ENCODE data around the gene EIF4EBP3. TPM values are rescaled to one million over a fixed set of nuclear protein-coding genes. Genes with fewer than 3 reads are reported as not detected.

The EIF4EBP3 gene
- total and polyA plus RNA-seq, 8 donors: 10.2 to 16.8 (median 12.4) TPM

DNA sequence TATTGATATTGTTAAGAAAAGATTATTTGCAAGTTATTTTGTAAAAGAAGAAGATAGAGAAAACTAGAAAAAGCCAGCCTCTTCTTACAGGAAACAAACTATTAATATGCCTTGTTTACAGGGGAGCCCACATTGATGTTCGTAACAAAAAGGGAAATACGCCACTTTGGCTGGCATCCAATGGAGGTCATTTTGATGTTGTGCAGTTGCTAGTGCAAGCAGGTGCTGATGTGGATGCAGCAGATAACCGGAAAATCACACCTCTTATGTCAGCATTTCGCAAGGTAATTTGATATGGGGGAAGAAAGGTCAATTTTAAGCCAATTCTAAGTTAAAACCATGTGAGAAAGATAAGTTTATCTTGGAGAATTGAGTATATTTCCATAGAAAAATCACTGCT is 37.6 kb upstream of the EIF4EBP3 start:
- intact Hi-C loops (cut with DNase I): no loop called here
- Histone ChIP-seq H3K9me3 (no peaks in the 10 kb centered on the region), H3K36me3 (peaks cover 1 to 99% of the 10 kb centered on the region in 2 donors)

DNA sequence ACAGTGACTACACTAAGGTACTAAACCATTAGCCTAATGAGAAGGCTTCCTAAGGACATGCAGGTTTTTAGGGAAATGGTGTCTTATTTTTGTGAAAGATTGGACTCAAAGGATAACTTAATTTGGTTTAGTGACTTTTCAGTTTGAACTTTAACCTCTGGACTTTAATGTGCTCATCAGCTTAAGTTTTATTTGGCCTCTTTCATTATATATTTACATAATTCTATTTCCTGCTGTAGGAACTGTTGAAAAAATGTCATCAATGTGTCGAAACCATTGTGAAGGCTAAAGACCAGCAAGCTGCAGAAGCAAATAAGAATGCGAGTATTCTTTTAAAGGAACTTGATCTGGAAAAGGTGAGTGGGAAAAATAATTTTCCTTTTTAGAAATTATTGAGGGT is 34.3 kb upstream of the EIF4EBP3 start:
- no peak for DNase-seq
- intact Hi-C loops (cut with DNase I): no loop called here
- ATAC-seq: no peak

More for the DNA sequence above, 37.6 kb upstream of the EIF4EBP3 start:
- Histone ChIP-seq H3K27ac (no peak overlapping the region), H3K4me3 (no peak overlapping the region), H3K4me1 (no peaks in the 10 kb centered on the region), H3K27me3 (no peaks in the 10 kb centered on the region)
- TF ChIP-seq, protein P1, sequence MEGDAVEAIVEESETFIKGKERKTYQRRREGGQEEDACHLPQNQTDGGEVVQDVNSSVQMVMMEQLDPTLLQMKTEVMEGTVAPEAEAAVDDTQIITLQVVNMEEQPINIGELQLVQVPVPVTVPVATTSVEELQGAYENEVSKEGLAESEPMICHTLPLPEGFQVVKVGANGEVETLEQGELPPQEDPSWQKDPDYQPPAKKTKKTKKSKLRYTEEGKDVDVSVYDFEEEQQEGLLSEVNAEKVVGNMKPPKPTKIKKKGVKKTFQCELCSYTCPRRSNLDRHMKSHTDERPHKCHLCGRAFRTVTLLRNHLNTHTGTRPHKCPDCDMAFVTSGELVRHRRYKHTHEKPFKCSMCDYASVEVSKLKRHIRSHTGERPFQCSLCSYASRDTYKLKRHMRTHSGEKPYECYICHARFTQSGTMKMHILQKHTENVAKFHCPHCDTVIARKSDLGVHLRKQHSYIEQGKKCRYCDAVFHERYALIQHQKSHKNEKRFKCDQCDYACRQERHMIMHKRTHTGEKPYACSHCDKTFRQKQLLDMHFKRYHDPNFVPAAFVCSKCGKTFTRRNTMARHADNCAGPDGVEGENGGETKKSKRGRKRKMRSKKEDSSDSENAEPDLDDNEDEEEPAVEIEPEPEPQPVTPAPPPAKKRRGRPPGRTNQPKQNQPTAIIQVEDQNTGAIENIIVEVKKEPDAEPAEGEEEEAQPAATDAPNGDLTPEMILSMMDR (IDR thresholded peaks at IDR 0.05): no peak
- DNase-seq: peak in 1 of 4 donors; percentile 10
- no peak for ATAC-seq

DNA sequence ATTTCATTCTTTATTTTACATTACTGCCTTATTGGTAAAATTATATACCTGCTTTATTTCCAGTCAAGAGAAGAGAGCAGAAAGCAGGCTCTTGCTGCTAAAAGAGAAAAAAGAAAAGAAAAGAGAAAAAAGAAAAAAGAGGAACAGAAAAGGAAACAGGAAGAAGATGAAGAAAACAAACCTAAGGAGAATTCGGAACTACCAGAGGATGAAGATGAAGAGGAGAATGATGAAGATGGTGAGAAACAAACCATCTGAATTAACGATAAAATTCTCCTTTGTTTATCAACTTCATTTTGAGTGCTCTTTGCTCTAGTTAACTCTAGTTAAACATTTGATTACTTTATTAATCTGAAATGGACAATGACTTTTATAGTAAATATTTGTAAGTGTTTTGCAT is 23.5 kb upstream of the EIF4EBP3 start:
- H3K36me3 ChIP-seq: peaks cover 0 to 70% of the 10 kb centered on the region in 2 donors
- no peak overlapping the region for H3K4me3 ChIP-seq
- no peaks in the 10 kb centered on the region for H3K27me3 ChIP-seq
- no peak for DNase-seq
- no peaks in the 10 kb centered on the region for H3K9me3 ChIP-seq
- peak overlapping the region in 1 of 2 donors; percentile 5 for H3K27ac ChIP-seq
- no peak for ATAC-seq
- TF ChIP-seq, protein P1 (IDR thresholded peaks at IDR 0.05): no peak
- intact Hi-C loops (cut with DNase I): no loop called here
- no peaks in the 10 kb centered on the region for H3K4me1 ChIP-seq

More for the DNA sequence above, 34.3 kb upstream of the EIF4EBP3 start:
- TF ChIP-seq, protein P1 (IDR thresholded peaks at IDR 0.05): no peak
- Histone ChIP-seq H3K4me1 (no peaks in the 10 kb centered on the region), H3K27me3 (no peaks in the 10 kb centered on the region), H3K4me3 (no peak overlapping the region), H3K36me3 (peaks cover 0 to 79% of the 10 kb centered on the region in 2 donors), H3K9me3 (no peaks in the 10 kb centered on the region), H3K27ac (no peak overlapping the region)

DNA sequence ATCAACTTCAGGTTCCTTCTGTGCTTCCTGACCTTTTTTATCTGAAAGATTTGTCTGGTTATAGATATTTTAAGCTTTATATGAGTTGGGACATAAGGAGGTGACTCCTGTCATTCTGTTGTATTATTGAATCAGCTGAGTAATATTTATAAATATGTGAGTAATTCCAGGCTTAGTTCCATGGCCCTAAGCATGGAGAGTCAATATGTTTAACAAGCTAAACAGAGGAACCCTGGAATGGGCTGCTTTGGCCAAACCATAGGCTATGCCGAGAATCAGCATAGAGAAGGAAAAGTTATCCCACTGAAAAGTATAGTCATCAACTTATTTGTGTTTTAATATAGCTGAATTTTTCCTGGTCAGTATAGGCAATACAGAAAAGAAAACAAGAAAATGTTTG is 7.2 kb upstream of the EIF4EBP3 start:
- no peak for ATAC-seq
- Histone ChIP-seq H3K9me3 (no peaks in the 10 kb centered on the region), H3K36me3 (peaks cover 0 to 100% of the 10 kb centered on the region in 2 donors), H3K4me3 (no peak overlapping the region), H3K27ac (no peak overlapping the region), H3K4me1 (no peaks in the 10 kb centered on the region), H3K27me3 (no peaks in the 10 kb centered on the region)
- no peak for DNase-seq
- intact Hi-C loops (cut with DNase I): no loop called here
- TF ChIP-seq, protein P1 (IDR thresholded peaks at IDR 0.05): no peak

DNA sequence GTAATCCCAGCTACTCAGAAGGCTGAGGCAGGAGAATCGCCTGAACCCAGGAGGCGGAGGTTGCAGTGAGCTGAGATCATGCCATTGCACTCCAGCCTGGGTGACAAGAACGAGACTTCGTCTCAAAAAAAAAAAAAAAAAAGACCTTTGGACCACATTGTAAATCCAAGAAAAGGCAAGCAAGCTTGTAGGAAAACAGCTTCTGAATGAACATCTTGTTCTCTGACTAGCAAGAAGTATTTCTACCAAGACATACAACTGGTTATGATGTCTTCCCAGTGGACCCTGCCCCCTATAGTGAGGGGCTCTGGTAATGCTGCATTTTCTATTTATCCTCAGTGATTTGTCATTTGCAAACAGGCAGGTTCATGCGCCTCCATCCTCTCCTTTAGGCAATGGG is 4.5 kb upstream of the EIF4EBP3 start:
- no peak for ATAC-seq

More for the DNA sequence above, 4.5 kb upstream of the EIF4EBP3 start:
- TF ChIP-seq, protein P1 (IDR thresholded peaks at IDR 0.05): no peak
- no peak overlapping the region for H3K27ac ChIP-seq
- H3K27me3 ChIP-seq: no peaks in the 10 kb centered on the region
- intact Hi-C loops (cut with DNase I): no loop called here
- DNase-seq: no peak
- H3K36me3 ChIP-seq: peaks cover 0 to 75% of the 10 kb centered on the region in 2 donors
- H3K9me3 ChIP-seq: no peaks in the 10 kb centered on the region
- H3K4me1 ChIP-seq: peaks cover 10 to 22% of the 10 kb centered on the region in 2 donors
- H3K4me3 ChIP-seq: no peak overlapping the region

All from left lung (tissue), 10 donors.